OCI-LY3 (cell line): ENCODE measurements around the gene CPA4.

Source experiments
- H2AFZ ChIP-seq: fragments of 200-600, 300-600 bp; shearing (Covaris generic); 2 replicates; pipeline ENCODE4 v1.6.0; 2014; ENCODE audit warnings: antibody characterized with exemption, low read depth, low read length
- H3K27ac ChIP-seq: fragments of 200-600, 300-600 bp; sonication (generic); 2 replicates; pipeline ENCODE4 v1.5.1; 2014; ENCODE audit warnings: mild to moderate bottlenecking, low read length, moderate library complexity, mixed read lengths
- H3K27me3 ChIP-seq: fragments of 200-600, 300-600 bp; sonication (generic); 2 replicates; pipeline ENCODE4 v1.6.1; 2014; ENCODE audit warnings: low read depth, low read length, mixed read lengths
- H3K36me3 ChIP-seq: fragments of 200-600, 300-600 bp; sonication (generic); replicated peaks from 2 replicates; pipeline ENCODE3; 2014; ENCODE audit warnings: low read depth, low read length, mixed read lengths
- H3K4me1 ChIP-seq: fragments of 300-600, 200-600 bp; sonication (generic); 2 replicates; pipeline ENCODE4 v1.6.1; 2014; ENCODE audit warnings: low read length, mixed read lengths
- H3K4me2 ChIP-seq: fragments of 200-600, 300-600 bp; sonication (generic); 2 replicates; pipeline ENCODE4 v1.6.1; 2014; ENCODE audit warnings: low read length, mixed read lengths
- H3K4me3 ChIP-seq: fragments of 300-600, 200-600 bp; sonication (generic); 2 replicates; pipeline ENCODE4 v1.5.1; 2014; ENCODE audit warnings: antibody characterized with exemption, mild to moderate bottlenecking, low read length, moderate library complexity
- H3K79me2 ChIP-seq: fragments of 300-600, 200-600 bp; shearing (Covaris generic); 2 replicates; pipeline ENCODE4 v1.6.1; 2014; ENCODE audit warnings: mild to moderate bottlenecking, low read length, mixed read lengths
- H3K9ac ChIP-seq: fragments of 300-600, 200-600 bp; shearing (Covaris generic); 2 replicates; pipeline ENCODE4 v1.6.0; 2014; ENCODE audit warnings: mild to moderate bottlenecking, low read length, moderate library complexity
- H3K9me3 ChIP-seq: fragments of 200-600, 300-600 bp; shearing (Covaris generic); 2 replicates; pipeline ENCODE4 v1.6.1; 2014; ENCODE audit warnings: low read length, mixed read lengths; ENCODE audit not compliant: insufficient read depth
- H4K20me1 ChIP-seq: fragments of 200-600, 300-600 bp; sonication (generic); 2 replicates; pipeline ENCODE4 v1.6.1; 2016; ENCODE audit warnings: low read length, mixed read lengths; ENCODE audit not compliant: insufficient read depth
- CTCF ChIP-seq: fragments of 200-600, 300-600 bp; sonication (generic); IDR thresholded peaks from 2 replicates; pipeline ENCODE4 v1.5.1; 2014; ENCODE audit warnings: antibody characterized with exemption, low read length, low read depth
- EZH2phosphoT487 ChIP-seq: fragments of 200-600 bp; shearing (Covaris generic); IDR thresholded peaks from 2 replicates; pipeline ENCODE4 v1.6.1; 2018; ENCODE audit warnings: antibody characterized with exemption, mixed run types, low read depth

Gene CPA4

GRCh38 chr7:130274296-130274695 is 18.7 kb upstream of the CPA4 start:
- no peaks in the 10 kb centered on the region for H3K9me3 ChIP-seq
- no peak overlapping the region for H3K27ac ChIP-seq
- no peak overlapping the region for H3K4me2 ChIP-seq
- TF ChIP-seq CTCF = no peak
- TF ChIP-seq EZH2phosphoT487 = no peak
- no peak overlapping the region for H3K9ac ChIP-seq
- H3K36me3 ChIP-seq = no peaks in the 10 kb centered on the region
- no peaks in the 10 kb centered on the region for H3K4me1 ChIP-seq
- no peaks in the 10 kb centered on the region for H4K20me1 ChIP-seq
- no peaks in the 10 kb centered on the region for H3K79me2 ChIP-seq
- no peak overlapping the region for H3K4me3 ChIP-seq
- no peak overlapping the region for H2AFZ ChIP-seq
- peaks cover 16% of the 10 kb centered on the region for H3K27me3 ChIP-seq

GRCh38 chr7:130274983-130275591 is 17.9 kb upstream of the CPA4 start:
- Histone ChIP-seq H3K9me3 (no peaks in the 10 kb centered on the region), H3K36me3 (no peaks in the 10 kb centered on the region), H3K4me3 (no peak overlapping the region), H3K4me2 (no peak overlapping the region), H4K20me1 (no peaks in the 10 kb centered on the region), H3K27me3 (peaks cover 16% of the 10 kb centered on the region), H3K9ac (no peak overlapping the region), H3K4me1 (no peaks in the 10 kb centered on the region), H2AFZ (no peak overlapping the region), H3K27ac (no peak overlapping the region), H3K79me2 (no peaks in the 10 kb centered on the region)
- TF ChIP-seq CTCF = no peak
- TF ChIP-seq EZH2phosphoT487 = no peak

GRCh38 chr7:130275826-130276297 is 17.1 kb upstream of the CPA4 start:
- Histone ChIP-seq H3K36me3 (no peaks in the 10 kb centered on the region), H3K79me2 (no peaks in the 10 kb centered on the region), H3K9me3 (no peaks in the 10 kb centered on the region), H3K9ac (no peak overlapping the region), H3K27me3 (peaks cover 16% of the 10 kb centered on the region), H3K4me1 (no peaks in the 10 kb centered on the region), H3K4me2 (no peak overlapping the region), H3K27ac (no peak overlapping the region), H2AFZ (no peak overlapping the region), H4K20me1 (no peaks in the 10 kb centered on the region), H3K4me3 (no peak overlapping the region)
- no peak for TF ChIP-seq EZH2phosphoT487
- TF ChIP-seq CTCF = no peak

GRCh38 chr7:130276796-130277762 is 15.9 kb upstream of the CPA4 start:
- H3K4me1 ChIP-seq = no peaks in the 10 kb centered on the region
- H3K4me3 ChIP-seq = no peak overlapping the region
- TF ChIP-seq EZH2phosphoT487 (no peak), CTCF (no peak)
- H3K27me3 ChIP-seq = peaks cover 20% of the 10 kb centered on the region
- H3K4me2 ChIP-seq = no peak overlapping the region
- no peaks in the 10 kb centered on the region for H3K79me2 ChIP-seq
- H3K36me3 ChIP-seq = no peaks in the 10 kb centered on the region
- H3K9ac ChIP-seq = no peak overlapping the region
- no peaks in the 10 kb centered on the region for H3K9me3 ChIP-seq
- H2AFZ ChIP-seq = no peak overlapping the region
- no peaks in the 10 kb centered on the region for H4K20me1 ChIP-seq
- no peak overlapping the region for H3K27ac ChIP-seq
